Stimulated activated CD8-positive, alpha-beta memory T cell treated with anti-CD3 and anti-CD28 coated beads, Interleukin-15, amount 100 ng/mL, for 1 hour (primary cell): ENCODE measurements around the gene DNAJB8.

Experiments used
- DNase-seq: peaks from one replicate; pipeline ENCODE4 v3.0.0-alpha.2; 2020; ENCODE audit warnings: low read depth

DNAJB8 gene

DNA sequence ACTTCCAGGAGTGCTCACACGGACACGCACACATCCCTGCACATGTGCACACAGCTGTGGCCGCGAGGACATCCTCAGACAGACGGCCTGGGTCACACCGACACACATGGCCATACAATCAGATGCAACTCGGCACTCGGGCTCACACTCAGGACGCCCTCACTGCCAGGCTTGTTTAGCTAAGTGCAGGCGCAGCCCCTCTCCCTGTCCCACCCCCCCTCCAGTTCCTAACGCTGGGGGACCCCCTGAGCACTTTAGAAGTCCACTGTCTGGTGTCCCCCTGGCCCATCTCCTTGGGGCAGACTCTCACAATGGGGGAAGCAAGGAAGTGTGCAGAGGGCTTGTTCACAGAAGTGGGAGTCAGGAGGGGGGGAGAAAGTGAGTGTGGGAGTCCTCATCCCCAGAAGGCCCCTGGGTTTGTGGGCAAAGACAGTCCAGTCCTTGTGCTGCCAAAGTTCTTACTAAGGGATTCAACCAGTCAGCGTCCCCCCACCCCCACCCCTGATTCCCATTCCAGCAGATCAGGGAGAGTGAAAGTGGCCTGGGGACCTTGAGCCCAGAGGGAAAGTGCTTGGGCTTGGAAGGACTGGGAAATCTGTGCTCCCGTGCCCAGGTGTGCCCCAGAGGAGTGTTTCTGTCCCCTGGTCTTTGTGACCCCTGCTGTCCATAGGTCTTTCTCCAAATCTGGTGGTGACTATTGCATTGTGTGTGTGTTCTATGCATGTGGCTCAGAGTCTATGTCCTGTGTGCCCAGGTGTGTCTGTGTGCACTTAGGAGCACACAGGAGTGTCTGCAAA, 27.1 kb upstream of the DNAJB8 start:
- DNase-seq: no peak

GRCh38 chr3:128492671-128493569, 26.2 kb upstream of the DNAJB8 start, which contains the start of gene GATA2:
Gene GATA2, minus strand, starts transcription at chr3:128493201. Its CDS starts 6,170 bp downstream, at chr3:128487031.
- DNase-seq: no peak

DNA sequence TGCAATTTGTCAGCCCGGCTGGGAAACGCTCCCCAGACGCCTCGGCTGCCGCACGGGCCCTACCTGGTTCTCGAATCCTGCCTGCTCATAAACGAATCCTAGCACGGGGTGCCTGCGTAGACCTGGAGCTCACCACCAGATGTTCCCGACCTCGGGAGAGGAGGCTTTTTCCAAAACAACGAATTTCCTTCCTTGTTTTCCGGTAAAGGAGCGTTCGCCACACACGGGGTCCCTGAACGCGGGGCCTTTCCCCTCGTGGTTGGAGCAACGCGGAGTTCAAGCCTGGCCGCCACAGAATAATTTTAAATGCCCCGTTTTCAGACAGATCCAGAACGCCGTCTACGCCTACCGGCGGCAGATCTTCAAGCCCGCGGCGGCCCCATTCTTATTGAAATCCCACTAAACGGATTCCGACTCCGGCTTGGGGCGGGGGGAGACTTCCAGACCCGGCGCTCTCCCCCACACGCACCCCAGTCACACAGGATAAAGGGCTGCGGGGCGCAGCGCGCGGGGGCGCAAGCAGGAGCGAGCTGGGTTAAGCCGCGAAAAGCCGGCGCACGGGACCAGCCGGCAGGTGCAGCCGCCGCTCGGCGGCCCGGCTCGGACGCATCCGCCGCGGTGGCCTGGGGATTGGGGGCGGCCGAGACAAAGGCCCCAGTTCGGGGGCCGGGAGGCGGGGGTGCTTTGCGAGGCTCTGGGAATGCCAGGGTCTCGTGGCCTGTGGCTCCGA, 25.4 kb upstream of the DNAJB8 start:
- no peak for DNase-seq

DNA sequence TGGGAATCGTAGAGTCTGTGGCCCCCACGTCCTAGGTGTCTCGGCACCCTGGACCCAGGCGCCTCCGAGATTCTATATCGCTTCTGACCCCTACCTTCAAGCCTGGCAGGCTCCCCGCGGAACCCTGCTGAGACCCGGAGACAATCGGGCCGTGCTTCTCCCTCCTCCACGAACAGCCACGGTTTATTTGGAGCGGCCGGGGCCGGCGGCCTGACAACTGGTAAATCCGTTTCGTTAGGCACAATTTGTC, 24.9 kb upstream of the DNAJB8 start:
- DNase-seq: no peak

- DNase-seq: no peak
These were observed 24.4 kb upstream of the DNAJB8 start for GRCh38 chr3:128490915-128491690.

- DNase-seq: no peak
These were observed 23.9 kb upstream of the DNAJB8 start for GRCh38 chr3:128490650-128490914.

GRCh38 chr3:128489927-128490649, 23.4 kb upstream of the DNAJB8 start:
- DNase-seq: no peak

- DNase-seq: no peak
These were observed 22.9 kb upstream of the DNAJB8 start for GRCh38 chr3:128489674-128489926.

DNA sequence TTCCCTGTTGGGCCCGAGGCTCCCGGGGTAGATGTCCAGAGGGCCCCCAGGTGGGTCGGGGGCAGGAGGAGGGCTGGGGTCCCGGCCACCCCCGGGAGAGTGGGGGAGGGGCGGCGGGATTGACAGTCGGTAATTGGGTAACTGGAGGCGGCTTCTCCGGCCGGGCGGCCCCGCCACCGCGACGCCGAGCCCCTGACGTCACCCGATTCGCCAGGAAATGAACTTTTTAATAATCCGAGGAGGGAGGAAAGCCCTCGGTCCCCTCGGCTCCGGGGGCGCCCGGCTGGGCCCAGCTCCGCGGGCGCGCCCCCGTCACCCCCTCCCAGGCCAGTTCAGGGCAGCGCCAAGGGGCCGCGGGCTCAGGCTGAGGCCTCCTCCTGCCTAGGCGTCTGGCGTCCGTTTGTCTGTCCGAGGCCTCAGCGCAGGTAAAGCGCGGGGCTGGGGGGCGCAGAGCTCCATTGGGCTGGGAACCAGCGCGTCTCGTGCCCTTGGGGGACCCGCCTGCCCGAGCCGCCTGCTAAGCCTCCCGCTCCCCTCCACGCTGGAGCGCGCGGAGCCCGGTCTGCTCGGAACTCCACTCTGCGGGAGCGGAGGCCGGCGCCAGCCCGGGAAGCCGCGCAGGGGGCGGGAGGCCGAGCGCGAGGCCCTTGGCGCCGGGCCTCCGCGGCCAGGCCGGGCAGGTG, 22.4 kb upstream of the DNAJB8 start:
- no peak for DNase-seq

- no peak for DNase-seq
These were observed 21.9 kb upstream of the DNAJB8 start for GRCh38 chr3:128488636-128488990.

- no peak for DNase-seq
These were observed 21.3 kb upstream of the DNAJB8 start for GRCh38 chr3:128487813-128488635.

DNA sequence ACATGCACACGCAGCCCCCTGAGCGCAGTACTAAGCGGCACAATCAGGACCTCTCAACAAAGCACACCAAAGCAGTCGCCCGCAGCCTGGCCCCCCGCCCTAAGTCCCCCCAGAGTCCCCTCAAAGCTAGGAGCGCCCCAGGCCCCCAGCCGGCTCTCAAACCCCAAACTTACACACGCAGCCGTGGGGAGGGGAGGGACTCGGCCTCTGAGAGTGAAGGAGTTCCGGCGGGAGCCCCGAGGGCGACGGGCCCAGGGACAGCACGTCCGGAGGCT, 20.8 kb upstream of the DNAJB8 start:
- no peak for DNase-seq

GRCh38 chr3:128486681-128487537, 20.2 kb upstream of the DNAJB8 start:
- no peak for DNase-seq

DNA sequence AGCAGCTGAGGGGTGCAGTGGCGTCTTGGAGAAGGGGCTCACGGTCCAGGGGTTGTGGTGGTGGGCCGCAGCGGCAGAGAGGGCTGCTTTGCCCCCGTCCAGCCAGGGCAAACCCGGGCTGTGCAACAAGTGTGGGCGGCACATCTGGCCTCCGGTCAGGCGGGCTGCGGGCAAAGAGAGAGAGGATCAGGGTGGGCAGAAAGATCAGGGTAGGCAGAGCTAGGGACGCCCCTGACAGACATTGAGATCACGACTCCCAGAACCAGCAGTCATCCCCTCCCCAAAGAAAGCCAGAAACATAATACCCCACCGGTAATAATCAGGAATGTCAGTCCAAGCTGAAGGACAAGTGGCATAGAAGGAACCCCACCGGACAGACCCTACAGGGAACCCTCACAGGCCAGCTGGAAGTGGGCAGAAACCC, 19.5 kb upstream of the DNAJB8 start:
- no peak for DNase-seq

- DNase-seq: no peak
These were observed 18.9 kb upstream of the DNAJB8 start for GRCh38 chr3:128485282-128486204.

- DNase-seq: no peak
These were observed 18.0 kb upstream of the DNAJB8 start for GRCh38 chr3:128484404-128485281.

DNA sequence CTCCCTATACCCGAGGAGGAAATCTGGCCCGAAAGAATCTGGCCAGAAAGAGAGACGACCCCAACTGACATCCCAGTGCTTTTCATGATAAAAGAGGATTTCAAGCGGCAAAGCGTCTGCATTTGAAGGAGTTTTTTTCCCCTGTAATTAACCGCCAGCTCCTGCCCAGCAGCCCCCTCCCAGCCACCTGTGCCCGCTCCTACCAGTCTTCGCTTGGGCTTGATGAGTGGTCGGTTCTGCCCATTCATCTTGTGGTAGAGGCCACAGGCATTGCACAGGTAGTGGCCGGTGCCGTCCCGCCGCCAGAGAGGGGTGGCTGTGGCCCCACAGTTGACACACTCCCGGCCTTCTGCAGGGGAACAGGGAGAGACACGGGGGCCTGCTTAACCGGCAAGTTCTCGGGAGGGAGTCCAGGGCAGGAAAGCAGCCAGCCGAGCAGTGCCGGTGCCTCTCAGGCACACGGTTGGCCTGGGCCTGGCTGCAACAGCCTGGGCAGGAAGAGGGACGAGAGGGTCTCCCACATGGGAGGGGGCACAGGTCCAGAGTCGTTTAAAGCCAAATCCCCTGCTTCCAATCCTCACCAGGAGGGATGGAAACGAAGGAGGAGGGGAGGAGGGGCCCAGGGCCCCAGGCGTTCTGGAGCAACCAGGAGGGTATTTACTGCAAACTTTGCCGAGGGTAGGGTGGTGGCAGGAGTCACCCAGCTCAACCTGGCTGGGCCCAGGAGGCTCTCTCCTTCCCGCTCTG, 17.1 kb upstream of the DNAJB8 start:
- DNase-seq: no peak
